ENCODE results near the gene AHI1. TPM values are rescaled to one million over a fixed set of nuclear protein-coding genes. Genes with fewer than 3 reads are reported as not detected.

AHI1 gene
- total and polyA plus RNA-seq, 10 of the 15 experiments (the other 5 are each of a cell fraction or from before 2014, with no cell fraction given), result 3.2 to 9.5 (median 4.6) TPM

GRCh38 chr6:135506270-135506997 lies 8.9 kb upstream of the AHI1 start (continued):
- TF ChIP-seq BCLAF1 (IDR thresholded peaks at IDR 0.05) (no peak), NKRF (conservative IDR thresholded peaks at IDR 0.05) (no peak), POU2F2 (IDR thresholded peaks at IDR 0.05; ENCODE audit: borderline replicate concordance, low read depth, low read length) (no peak), PRDM15 (CRISPR knock-in tag; IDR thresholded peaks at IDR 0.05) (no peak), ESRRA (IDR thresholded peaks at IDR 0.05; ENCODE audit: low read length) (no peak), SRF (IDR thresholded peaks at IDR 0.05; ENCODE audit: low read depth in 2 of 2, low read length in 2 of 2) (no peak), HSF1 (IDR thresholded peaks at IDR 0.05; ENCODE audit: low read depth, low read length) (no peak), BCL3 (IDR thresholded peaks at IDR 0.05; ENCODE audit: borderline replicate concordance, insufficient read depth, low read depth, low read length, poor library complexity, severe bottlenecking) (no peak), SMAD1 (IDR thresholded peaks at IDR 0.05; ENCODE audit: low read depth, partially characterized antibody) (no peak), EED (IDR thresholded peaks at IDR 0.05; ENCODE audit: low read depth) (no peak), IRF5 (IDR thresholded peaks at IDR 0.05; ENCODE audit: borderline replicate concordance) (no peak), SIX5 (IDR thresholded peaks at IDR 0.05; ENCODE audit: low read depth, low read length, severe bottlenecking) (no peak)

Measured in GM12878 (cell line).